Measurements from ENCODE around the gene ATF2.

The ATF2 gene

GRCh38 chr2:175188761-175189160 is 20.8 kb upstream of the ATF2 start:
- TF ChIP-seq, protein P1, sequence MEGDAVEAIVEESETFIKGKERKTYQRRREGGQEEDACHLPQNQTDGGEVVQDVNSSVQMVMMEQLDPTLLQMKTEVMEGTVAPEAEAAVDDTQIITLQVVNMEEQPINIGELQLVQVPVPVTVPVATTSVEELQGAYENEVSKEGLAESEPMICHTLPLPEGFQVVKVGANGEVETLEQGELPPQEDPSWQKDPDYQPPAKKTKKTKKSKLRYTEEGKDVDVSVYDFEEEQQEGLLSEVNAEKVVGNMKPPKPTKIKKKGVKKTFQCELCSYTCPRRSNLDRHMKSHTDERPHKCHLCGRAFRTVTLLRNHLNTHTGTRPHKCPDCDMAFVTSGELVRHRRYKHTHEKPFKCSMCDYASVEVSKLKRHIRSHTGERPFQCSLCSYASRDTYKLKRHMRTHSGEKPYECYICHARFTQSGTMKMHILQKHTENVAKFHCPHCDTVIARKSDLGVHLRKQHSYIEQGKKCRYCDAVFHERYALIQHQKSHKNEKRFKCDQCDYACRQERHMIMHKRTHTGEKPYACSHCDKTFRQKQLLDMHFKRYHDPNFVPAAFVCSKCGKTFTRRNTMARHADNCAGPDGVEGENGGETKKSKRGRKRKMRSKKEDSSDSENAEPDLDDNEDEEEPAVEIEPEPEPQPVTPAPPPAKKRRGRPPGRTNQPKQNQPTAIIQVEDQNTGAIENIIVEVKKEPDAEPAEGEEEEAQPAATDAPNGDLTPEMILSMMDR (IDR thresholded peaks at IDR 0.05; ENCODE audit: low read depth, low read length) = no peak
- no peak for DNase-seq (ENCODE audit: low read depth in 2 of 2)

GRCh38 chr2:175187378-175187777 is 19.4 kb upstream of the ATF2 start:
- no peak overlapping the region for H3K4me3 ChIP-seq (replicated peaks in 1 of 2; ENCODE audit: low read depth in 2 of 2, low read length in 2 of 2)
- TF ChIP-seq, protein P1 (IDR thresholded peaks at IDR 0.05; ENCODE audit: low read depth, low read length) = peak; percentile 39
- DNase-seq (ENCODE audit: low read depth in 2 of 2) = peak; percentile 36 to 40

More at GRCh38 chr2:175188761-175189160, 20.8 kb upstream of the ATF2 start:
- H3K4me3 ChIP-seq (replicated peaks in 1 of 2; ENCODE audit: low read depth in 2 of 2, low read length in 2 of 2) = no peak overlapping the region

- H3K4me3 ChIP-seq (replicated peaks in 1 of 2; ENCODE audit: low read depth in 2 of 2, low read length in 2 of 2) = no peak overlapping the region
- TF ChIP-seq, protein P1 (IDR thresholded peaks at IDR 0.05; ENCODE audit: low read depth, low read length) = no peak
- no peak for DNase-seq (ENCODE audit: low read depth in 2 of 2)
Observed at GRCh38 chr2:175183674-175184073, 15.7 kb upstream of the ATF2 start.

- peak overlapping the region; percentile 86 to 97 for H3K4me3 ChIP-seq (replicated peaks in 1 of 2; ENCODE audit: low read depth in 2 of 2, low read length in 2 of 2)
- TF ChIP-seq, protein P1 (IDR thresholded peaks at IDR 0.05; ENCODE audit: low read depth, low read length) = no peak
- no peak for DNase-seq (ENCODE audit: low read depth in 2 of 2)
Observed at GRCh38 chr2:175181877-175182308, 13.9 kb upstream of the ATF2 start.

- peak; percentile 96 to 97 for DNase-seq (ENCODE audit: low read depth in 2 of 2)
- H3K4me3 ChIP-seq (replicated peaks in 1 of 2; ENCODE audit: low read depth in 2 of 2, low read length in 2 of 2) = peak within 1 kb of the TSS; percentile 86 to 97
- TF ChIP-seq, protein P1 (IDR thresholded peaks at IDR 0.05; ENCODE audit: low read depth, low read length) = peak; percentile 35
Observed at GRCh38 chr2:175181104-175181876, 13.3 kb upstream of the ATF2 start, which contains the start of gene ATP5MC3. ATP5MC3 (minus strand) TSS chr2:175181710; CDS start chr2:175181393, 317 bp downstream.

GRCh38 chr2:175180701-175181103 is 12.7 kb upstream of the ATF2 start:
- peak overlapping the region; percentile 86 to 97 for H3K4me3 ChIP-seq (replicated peaks in 1 of 2; ENCODE audit: low read depth in 2 of 2, low read length in 2 of 2)
- TF ChIP-seq, protein P1 (IDR thresholded peaks at IDR 0.05; ENCODE audit: low read depth, low read length) = no peak
- DNase-seq (ENCODE audit: low read depth in 2 of 2) = peak; percentile 56 to 59

All from cardiac fibroblast (primary cell).